Ammon's horn (tissue), 1 donor: ENCODE results near the gene PRM1.

Source experiments
- DNase-seq: peaks from one replicate; pipeline ENCODE4 v3.0.0-alpha.2; 2016; ENCODE audit warnings: low spot score

PRM1 gene, protein sequence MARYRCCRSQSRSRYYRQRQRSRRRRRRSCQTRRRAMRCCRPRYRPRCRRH

DNA sequence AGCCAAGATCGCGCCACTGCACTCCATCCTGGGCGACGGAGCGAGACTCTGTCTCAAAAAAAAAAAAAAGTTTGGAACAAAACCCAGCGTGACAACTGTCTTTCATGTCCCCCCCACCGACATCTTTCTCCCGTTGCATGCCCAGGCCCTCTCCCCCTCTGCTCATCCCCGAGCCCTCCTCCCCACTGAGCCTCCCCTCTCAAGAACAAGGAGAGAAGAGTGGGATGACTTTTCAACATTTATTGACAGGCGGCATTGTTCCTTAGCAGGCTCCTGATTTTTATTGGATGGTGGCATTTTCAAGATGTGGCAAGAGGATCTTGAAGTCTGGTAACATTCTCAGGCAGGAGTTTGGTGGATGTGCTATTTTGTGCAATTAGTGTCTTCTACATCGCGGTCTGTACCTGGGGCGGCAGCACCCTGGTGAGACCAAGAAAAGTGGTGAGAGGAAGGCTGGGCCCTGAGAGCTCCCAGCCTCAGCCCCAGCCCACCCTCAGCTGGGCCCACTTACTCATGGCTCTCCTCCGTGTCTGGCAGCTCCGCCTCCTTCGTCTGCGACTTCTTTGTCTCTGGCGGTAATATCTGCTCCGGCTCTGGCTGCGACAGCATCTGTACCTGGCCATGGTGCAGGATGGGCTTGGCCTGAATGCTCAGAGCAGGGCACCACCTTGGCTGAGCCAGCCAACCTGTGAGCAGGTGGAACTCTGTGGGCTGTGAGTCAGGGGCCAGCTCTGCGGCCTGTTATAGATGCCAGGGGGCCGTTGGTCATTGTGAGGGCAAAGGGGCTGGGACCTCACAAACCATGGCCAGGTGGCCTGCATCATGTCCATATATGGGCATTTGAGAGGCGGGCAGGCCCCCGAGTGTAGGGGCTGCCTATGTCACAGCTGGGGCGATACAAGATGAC lies at the start of gene PRM1:
TSS of gene PRM1 (minus strand) at position 715 of the 907 bp plus-strand sequence. CDS start at position 623, 92 bp downstream.
- DNase-seq = no peak

GRCh38 chr16:11330526-11331237 lies 49.6 kb upstream of the PRM1 start:
- no peak for DNase-seq

DNA sequence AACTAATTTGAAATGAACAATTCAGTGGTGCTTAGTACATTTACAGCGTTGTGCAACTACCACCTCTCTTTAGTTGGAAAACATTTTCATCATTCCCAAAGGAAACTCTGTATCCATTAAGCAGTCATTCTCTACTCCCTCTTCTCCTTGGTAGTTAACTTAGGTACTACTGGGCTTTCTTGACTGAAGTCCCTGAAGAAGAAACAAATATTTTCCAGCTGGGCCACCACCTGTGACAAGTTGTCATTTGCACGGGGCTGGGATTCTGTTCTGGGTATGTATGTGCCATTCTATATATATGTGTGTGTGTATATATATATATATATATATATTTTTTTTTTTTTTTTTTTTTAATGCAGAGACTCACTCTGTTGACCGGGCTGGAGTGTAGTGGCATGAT lies 48.8 kb upstream of the PRM1 start:
- DNase-seq = no peak

DNA sequence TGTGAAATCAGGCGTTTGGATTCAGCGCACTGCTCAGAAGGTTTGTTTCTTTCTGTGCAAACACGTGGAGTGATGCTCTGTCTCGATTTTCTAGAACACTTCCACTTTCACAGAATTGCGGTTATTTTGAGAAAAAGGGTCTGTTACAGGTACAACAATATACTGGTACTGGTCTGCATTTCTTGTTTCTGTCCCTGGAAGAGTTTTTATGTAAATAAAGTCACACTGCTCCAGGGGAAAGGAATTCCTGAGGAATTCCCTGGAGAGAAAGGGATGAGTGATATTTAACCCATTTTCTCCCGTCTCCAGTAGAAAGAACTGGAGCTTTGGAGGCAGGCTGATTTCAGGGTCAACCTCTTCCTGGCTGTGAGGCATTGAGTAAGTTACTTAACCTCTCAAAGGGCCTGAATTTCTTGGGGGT lies 48.0 kb upstream of the PRM1 start:
- no peak for DNase-seq

- peak; percentile 37 for DNase-seq
Measured at GRCh38 chr16:11328172-11329070, 47.3 kb upstream of the PRM1 start.

- DNase-seq = no peak
Measured at GRCh38 chr16:11327277-11328171, 46.4 kb upstream of the PRM1 start.

DNA sequence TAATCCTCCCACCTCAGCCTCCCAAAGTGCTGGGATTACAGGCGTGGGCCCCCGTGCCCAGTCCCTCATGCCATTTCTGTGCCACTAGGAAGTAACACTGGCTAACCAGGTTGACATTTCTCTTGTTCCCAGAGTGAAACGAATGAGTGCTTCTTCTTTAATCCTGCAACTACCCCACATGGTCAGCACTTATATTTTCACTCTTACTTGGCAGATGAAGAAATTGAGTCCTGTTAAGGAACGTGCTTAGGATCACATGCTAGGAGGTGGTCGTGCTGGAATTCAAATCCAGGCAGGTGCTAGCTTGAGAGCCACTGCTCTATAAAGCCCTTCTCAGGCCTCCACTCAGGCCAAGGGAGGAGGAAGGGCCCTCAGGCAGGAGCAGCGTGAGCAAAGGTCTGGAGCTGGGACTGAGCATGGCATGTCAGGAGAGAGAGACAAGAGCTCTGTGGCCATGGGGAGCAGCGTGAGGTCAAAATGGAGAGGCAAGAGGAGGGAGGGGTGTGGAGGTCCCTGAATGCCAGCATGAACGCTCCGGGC lies 45.7 kb upstream of the PRM1 start:
- DNase-seq = no peak

DNA sequence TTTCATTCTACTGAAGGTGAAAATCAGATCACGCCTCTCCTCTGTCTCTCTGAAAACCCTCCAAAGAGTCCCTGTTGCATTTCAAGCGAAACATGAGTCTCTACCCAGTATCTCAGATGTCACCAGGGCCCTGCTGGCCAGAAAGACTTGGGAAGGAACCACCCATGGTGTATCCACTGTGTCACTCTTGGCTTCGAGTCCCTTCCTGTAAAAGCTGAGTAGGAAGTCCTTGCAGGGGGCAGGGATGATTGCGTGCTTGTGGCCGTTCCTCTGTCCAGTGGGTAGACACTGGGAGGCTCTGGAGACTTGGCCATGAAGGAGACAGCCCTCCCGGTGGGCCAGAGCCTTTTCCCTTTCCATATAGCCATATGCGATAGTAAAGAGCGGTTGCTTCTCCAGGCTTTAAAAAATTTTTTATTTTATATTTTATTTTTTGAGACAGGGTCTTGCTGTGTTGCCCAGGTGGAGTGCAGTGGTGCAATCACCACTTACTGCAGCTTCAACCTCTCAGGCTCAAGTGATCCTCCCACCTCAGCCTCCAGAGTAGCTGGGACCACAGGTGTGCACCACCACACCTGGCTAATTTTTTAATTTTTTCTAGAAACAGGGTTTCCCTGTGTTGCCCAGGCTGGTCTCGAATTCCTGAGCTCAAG lies 45.1 kb upstream of the PRM1 start:
- no peak for DNase-seq

- no peak for DNase-seq
Measured at GRCh38 chr16:11325404-11326083, 44.4 kb upstream of the PRM1 start.

- DNase-seq = no peak
Measured at GRCh38 chr16:11323551-11324336, 42.6 kb upstream of the PRM1 start.

DNA sequence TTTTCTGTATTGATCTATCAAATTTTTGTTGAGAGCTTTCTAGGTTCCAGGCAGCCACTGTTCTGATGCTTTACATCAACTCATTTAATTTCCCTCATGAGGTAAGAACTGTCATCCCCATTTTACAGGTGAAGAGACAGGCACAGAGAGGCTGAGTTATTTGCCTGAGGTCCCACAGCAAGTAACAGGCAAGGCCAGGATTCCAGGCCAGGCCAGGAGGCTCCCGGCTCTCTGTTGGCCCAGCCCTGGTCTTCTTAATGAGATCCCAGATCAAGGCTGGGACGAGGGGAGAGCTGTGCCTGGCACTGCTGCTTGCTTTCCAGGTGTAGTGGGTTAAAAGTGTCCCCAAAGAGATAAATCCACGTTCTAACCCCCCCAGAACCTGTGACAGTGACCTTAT lies 41.7 kb upstream of the PRM1 start:
- DNase-seq = no peak

- no peak for DNase-seq
Measured at GRCh38 chr16:11321662-11322061, 40.5 kb upstream of the PRM1 start.

DNA sequence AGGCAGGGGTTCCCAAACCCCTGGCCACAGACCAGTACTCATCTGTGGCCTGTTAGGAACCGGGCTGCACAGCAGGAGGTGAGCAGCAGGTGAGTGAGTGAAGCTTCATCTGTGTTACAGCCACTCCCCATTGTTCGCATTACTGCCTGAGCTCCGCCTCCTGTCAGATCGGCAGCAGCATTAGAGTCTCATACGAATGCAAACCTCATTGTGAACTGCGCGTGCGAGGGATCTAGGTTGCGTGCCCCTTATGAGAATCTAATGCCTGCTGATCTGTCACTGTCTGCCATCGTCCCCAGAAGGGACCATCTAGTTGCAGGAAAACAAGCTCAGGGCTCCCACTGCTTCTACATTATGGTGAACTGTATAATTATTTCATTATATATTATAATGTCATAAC lies 39.0 kb upstream of the PRM1 start:
- no peak for DNase-seq

DNA sequence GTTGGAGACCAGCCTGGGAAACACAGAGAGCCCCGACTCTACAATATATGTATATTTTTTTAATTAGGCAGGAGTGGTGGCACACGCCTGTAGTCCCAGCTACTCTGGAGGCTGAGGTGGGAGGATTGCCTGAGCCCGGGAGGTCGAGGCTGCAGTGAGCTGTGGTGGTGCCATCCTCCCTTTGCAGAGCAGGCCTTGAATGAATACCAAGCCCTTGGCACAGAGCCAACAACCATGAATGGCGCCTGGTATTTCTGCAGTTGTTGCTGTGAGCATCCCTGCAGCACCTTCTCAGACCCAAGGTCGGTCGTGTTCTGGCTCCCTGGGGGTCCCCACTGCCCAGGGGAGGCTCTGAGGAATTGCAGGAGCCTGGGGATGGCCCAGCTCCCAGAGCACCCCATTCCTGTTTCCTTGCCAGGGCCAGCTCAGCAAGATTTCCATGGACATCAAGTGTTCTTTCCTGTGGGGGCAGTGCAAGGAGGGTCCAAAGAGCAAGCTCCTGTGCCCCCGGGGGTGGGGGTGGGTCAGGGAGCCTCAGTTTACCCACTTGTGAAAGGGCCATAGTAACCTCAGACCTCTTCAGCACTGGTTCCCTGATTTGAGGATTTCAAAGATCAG lies 38.5 kb upstream of the PRM1 start:
- no peak for DNase-seq

DNA sequence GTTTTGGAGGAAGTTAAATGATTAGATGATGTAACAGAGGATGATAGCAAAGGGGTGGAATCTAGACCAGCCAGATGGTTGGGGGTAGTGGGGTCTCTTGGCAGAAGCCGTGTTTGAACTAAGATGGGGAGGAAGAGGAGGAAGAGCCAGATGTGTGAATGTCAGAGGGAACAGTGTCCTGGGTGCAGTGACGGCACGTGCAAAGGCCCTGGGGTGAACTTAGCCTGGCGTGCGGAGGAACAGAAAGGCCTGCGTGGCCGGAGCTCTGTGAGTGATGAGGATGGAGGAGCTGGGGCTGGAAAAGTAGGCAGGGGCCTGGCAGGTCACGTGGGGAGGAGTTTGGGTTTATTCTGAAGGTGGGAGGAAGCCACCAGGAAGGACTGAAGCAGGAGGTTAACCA lies 37.7 kb upstream of the PRM1 start:
- DNase-seq = no peak

GRCh38 chr16:11316331-11317015 lies 35.3 kb upstream of the PRM1 start:
- DNase-seq = no peak

DNA sequence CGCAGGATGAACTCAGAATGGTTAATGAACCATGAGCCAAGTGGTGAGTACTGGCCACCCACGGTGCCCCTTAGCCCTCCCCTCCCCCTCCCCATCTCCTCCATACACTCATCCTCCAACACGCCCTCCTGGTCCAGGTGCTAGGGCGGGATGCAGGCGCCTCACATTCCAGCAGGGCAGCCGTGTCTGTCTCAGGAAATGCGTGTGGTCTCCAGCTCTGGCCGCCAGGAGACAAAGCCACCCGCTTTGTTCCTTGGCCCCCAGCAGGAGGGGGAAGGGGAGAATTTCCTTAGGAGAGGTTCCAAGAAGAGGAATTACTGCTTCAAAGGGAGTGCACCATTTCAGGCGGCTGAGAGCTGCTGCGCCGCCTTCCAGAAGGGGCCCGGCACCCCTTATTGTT lies 34.4 kb upstream of the PRM1 start:
- DNase-seq = no peak
